GM21737 (cell line): ENCODE data around the gene TRIM22.

Source experiments
- ATAC-seq: cut with Tn5 transposase; IDR thresholded peaks from one replicate; pipeline ENCODE4 v1.9.1; 2021; ENCODE audit warnings: mild to moderate bottlenecking, moderate library complexity; ENCODE audit not compliant: unreplicated experiment

Gene TRIM22

GRCh38 chr11:5737670-5738392, 48.2 kb downstream of the TRIM22 start:
- ATAC-seq = no peak

- no peak for ATAC-seq
Measured at GRCh38 chr11:5738431-5738830, 48.8 kb downstream of the TRIM22 start.

DNA sequence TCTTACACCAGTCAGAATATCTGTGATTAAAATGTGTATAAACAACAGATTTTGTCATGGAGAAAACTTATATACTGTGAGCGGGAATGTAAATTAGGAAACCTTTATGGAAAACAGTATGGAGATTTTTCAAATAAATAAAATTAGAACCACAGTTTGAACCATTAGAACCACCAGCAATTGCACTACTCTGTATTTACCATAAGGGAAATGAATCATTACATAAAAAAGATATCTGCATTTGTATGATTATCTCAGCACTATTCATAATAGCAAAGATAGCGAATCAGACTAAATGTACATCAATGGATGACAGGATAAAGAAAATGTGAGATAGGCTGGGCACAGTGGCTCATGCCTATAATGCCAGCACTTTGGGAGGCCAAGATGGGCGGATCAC, 57.0 kb downstream of the TRIM22 start:
- ATAC-seq = no peak

DNA sequence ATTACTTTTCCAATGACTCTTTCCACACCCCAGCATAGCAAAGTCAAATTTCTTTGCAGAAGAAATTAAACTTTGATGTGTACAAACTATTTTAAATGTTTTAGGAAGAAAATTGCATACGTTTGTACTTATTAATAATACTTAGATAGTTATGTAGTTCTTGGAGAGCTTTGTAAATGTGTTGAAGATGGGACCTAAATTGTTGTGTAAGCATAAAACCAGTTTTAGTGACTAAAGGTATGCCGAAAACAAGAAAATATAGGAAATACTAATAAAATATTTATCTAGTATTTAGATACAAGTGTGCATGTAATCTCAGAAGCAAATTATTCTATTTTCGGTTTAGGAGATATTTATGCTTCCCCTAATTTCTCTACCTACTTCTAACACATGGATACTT, 60.2 kb downstream of the TRIM22 start:
- ATAC-seq = no peak

GRCh38 chr11:5753943-5754342, 64.4 kb downstream of the TRIM22 start, which contains the start of gene OR52N4:
OR52N4 (plus strand) TSS chr11:5754243; CDS start chr11:5754741, 498 bp downstream.
- ATAC-seq = no peak
